Measurements from ENCODE around the gene FGD6. TPM values are rescaled to one million over a fixed set of nuclear protein-coding genes. Genes with fewer than 3 reads are reported as not detected.

Gene FGD6
- total RNA-seq, 2 experiments from 2014 or later: 5.6 to 7.8 TPM

- Histone ChIP-seq H3K9me3 (ENCODE audit: low read length) (peaks cover 4% of the 10 kb centered on the region; the same call in 1 of the 2 replicates), H3K9me2 (ENCODE audit: insufficient read depth, low read length) (no peaks in the 10 kb centered on the region), H3K4me3 (ENCODE audit: low read depth, low read length, poor library complexity, severe bottlenecking) (peak overlapping the region; percentile 81), H3K27ac (ENCODE audit: low read depth, low read length, poor library complexity, severe bottlenecking) (peak overlapping the region; percentile 62), H3K79me2 (ENCODE audit: insufficient read depth, low read depth, low read length) (peaks cover 92% of the 10 kb centered on the region), H3K4me2 (ENCODE audit: low read length) (peak overlapping the region; percentile 89), H3K36me3 (ENCODE audit: insufficient read depth, low read length) (peaks cover 19% of the 10 kb centered on the region), H4K20me1 (ENCODE audit: insufficient read depth, low read length) (peaks cover 3% of the 10 kb centered on the region; the same call in 1 of the 2 replicates), H2AFZ (ENCODE audit: low read length) (peak overlapping the region; percentile 75), H3K4me1 (ENCODE audit: insufficient read depth, low read length, poor library complexity, severe bottlenecking) (peaks cover 43% of the 10 kb centered on the region)
- POLR2A ChIA-PET: interaction anchor here (0.6 to 4.9 kb wide), 9 partner anchors 9 to 119 kb away, joined by 3 to 44 read pairs (median 4); no protein-coding TSS in a partner anchor
- TF ChIP-seq, protein P1, sequence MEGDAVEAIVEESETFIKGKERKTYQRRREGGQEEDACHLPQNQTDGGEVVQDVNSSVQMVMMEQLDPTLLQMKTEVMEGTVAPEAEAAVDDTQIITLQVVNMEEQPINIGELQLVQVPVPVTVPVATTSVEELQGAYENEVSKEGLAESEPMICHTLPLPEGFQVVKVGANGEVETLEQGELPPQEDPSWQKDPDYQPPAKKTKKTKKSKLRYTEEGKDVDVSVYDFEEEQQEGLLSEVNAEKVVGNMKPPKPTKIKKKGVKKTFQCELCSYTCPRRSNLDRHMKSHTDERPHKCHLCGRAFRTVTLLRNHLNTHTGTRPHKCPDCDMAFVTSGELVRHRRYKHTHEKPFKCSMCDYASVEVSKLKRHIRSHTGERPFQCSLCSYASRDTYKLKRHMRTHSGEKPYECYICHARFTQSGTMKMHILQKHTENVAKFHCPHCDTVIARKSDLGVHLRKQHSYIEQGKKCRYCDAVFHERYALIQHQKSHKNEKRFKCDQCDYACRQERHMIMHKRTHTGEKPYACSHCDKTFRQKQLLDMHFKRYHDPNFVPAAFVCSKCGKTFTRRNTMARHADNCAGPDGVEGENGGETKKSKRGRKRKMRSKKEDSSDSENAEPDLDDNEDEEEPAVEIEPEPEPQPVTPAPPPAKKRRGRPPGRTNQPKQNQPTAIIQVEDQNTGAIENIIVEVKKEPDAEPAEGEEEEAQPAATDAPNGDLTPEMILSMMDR (conservative IDR thresholded peaks at IDR 0.05; ENCODE audit: low read length): no peak
- TF ChIP-seq EZH2phosphoT487 (IDR thresholded peaks at IDR 0.05; ENCODE audit: borderline replicate concordance, low read depth, low read length): no peak
- DNase-seq (ENCODE audit: low spot score): peak; percentile 43
- BruUV-seq (replicated peaks): no TSS peak
- CTCF ChIA-PET (ENCODE audit: unreplicated experiment): no interaction called here
- intact Hi-C loops (cut with micrococcal nuclease; ENCODE audit: unreplicated experiment): loop anchor here (1.0 to 2.0 kb wide), 6 partner anchors 16 to 318 kb away; partner anchors contain the start of genes METAP2 and NR2C1
Measured at GRCh38 chr12:95216711-95217376, 423 bp downstream of the FGD6 start.

DNA sequence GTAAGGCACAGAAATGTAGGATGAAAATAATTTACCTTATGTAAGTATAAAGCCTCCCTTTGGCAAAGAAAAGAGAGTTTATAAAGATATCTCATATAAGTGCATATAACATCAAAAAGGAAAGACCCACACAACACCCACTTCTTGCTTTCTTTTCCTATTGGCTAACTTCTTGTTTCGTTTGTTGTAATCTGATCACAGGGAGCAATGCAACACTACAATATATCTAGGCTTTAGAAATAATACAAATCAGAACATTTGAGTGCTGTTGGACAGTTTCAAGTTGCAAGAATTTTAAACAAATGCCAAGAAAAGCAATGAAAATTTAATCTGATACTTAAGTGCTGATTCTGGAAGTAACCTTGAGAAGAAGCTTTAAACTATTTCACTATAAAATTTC, 1.3 kb downstream of the FGD6 start:
- Histone ChIP-seq H3K9me2 (ENCODE audit: insufficient read depth, low read length) (no peaks in the 10 kb centered on the region), H2AFZ (ENCODE audit: low read length) (peak overlapping the region; percentile 75; the same call in 1 of the 2 replicates), H3K79me2 (ENCODE audit: insufficient read depth, low read depth, low read length) (peaks cover 84% of the 10 kb centered on the region), H3K4me2 (ENCODE audit: low read length) (peak overlapping the region; percentile 89), H3K27ac (ENCODE audit: low read depth, low read length, poor library complexity, severe bottlenecking) (peak overlapping the region; percentile 62), H3K9me3 (ENCODE audit: low read length) (peaks cover 4% of the 10 kb centered on the region; the same call in 1 of the 2 replicates), H3K36me3 (ENCODE audit: insufficient read depth, low read length) (peaks cover 12% of the 10 kb centered on the region), H4K20me1 (ENCODE audit: insufficient read depth, low read length) (peaks cover 3% of the 10 kb centered on the region; the same call in 1 of the 2 replicates), H3K4me1 (ENCODE audit: insufficient read depth, low read length, poor library complexity, severe bottlenecking) (peaks cover 43% of the 10 kb centered on the region), H3K4me3 (ENCODE audit: low read depth, low read length, poor library complexity, severe bottlenecking) (peak overlapping the region; percentile 81)
- DNase-seq (ENCODE audit: low spot score): peak; percentile 48
- intact Hi-C loops (cut with micrococcal nuclease; ENCODE audit: unreplicated experiment): loop anchor here (1.0 to 2.0 kb wide), 4 partner anchors 15 to 319 kb away; partner anchors contain the start of genes METAP2 and NR2C1
- TF ChIP-seq EZH2phosphoT487 (IDR thresholded peaks at IDR 0.05; ENCODE audit: borderline replicate concordance, low read depth, low read length): no peak
- TF ChIP-seq, protein P1 (conservative IDR thresholded peaks at IDR 0.05; ENCODE audit: low read length): no peak
- POLR2A ChIA-PET: interaction anchor here (0.6 to 4.9 kb wide), 7 partner anchors 8 to 338 kb away, joined by 3 to 44 read pairs (median 3); no protein-coding TSS in a partner anchor
- BruUV-seq (replicated peaks): no TSS peak
- CTCF ChIA-PET (ENCODE audit: unreplicated experiment): no interaction called here

DNA sequence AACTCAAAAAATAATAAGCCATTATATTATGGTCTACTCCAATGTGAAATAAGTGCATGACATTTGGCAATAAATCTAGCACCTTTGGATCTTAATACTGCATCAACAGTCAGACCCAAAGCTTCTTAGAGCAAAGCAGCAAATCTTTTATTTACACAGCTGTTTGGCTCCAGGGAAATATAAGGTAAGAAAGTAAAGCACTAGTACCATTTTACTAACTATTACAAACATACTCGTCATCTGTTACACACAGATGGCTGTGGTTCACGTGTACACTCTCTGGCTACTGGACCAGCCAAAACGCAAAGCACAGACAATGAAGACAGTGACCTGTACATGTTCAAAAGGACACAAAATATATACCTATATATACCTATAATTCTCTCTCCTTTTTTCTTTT, 2.8 kb downstream of the FGD6 start:
- H3K79me2 ChIP-seq (ENCODE audit: insufficient read depth, low read depth, low read length): peaks cover 69% of the 10 kb centered on the region
- no peak overlapping the region for H2AFZ ChIP-seq (ENCODE audit: low read length)
- H3K4me3 ChIP-seq (ENCODE audit: low read depth, low read length, poor library complexity, severe bottlenecking): peak overlapping the region; percentile 10
- intact Hi-C loops (cut with micrococcal nuclease; ENCODE audit: unreplicated experiment): no loop called here
- no TSS peak for BruUV-seq (replicated peaks)
- TF ChIP-seq, protein P1 (conservative IDR thresholded peaks at IDR 0.05; ENCODE audit: low read length): no peak
- TF ChIP-seq EZH2phosphoT487 (IDR thresholded peaks at IDR 0.05; ENCODE audit: borderline replicate concordance, low read depth, low read length): no peak
- ChIA-PET CTCF (ENCODE audit: unreplicated experiment) (no interaction called here), POLR2A (interaction anchor here (0.7 to 4.9 kb wide), 6 partner anchors 8 to 130 kb away, joined by 3 to 44 read pairs (median 4); no protein-coding TSS in a partner anchor)
- H3K27ac ChIP-seq (ENCODE audit: low read depth, low read length, poor library complexity, severe bottlenecking): no peak overlapping the region
- no peaks in the 10 kb centered on the region for H3K36me3 ChIP-seq (ENCODE audit: insufficient read depth, low read length)
- no peak for DNase-seq (ENCODE audit: low spot score)
- H4K20me1 ChIP-seq (ENCODE audit: insufficient read depth, low read length): no peaks in the 10 kb centered on the region; the same call in 1 of the 2 replicates
- peak overlapping the region; percentile 44 for H3K4me2 ChIP-seq (ENCODE audit: low read length)
- peaks cover 32% of the 10 kb centered on the region for H3K4me1 ChIP-seq (ENCODE audit: insufficient read depth, low read length, poor library complexity, severe bottlenecking)
- H3K9me3 ChIP-seq (ENCODE audit: low read length): no peaks in the 10 kb centered on the region
- no peaks in the 10 kb centered on the region for H3K9me2 ChIP-seq (ENCODE audit: insufficient read depth, low read length)
